ENCODE data around the gene CDH4.

GRCh38 chr20:61435184-61435822, 183.2 kb downstream of the CDH4 start:
- no peak for TF ChIP-seq MAFF (IDR thresholded peaks at IDR 0.05; ENCODE audit: low read length)
- TF ChIP-seq FOXM1 (IDR thresholded peaks at IDR 0.05; ENCODE audit: low read depth): no peak
- no peak for TF ChIP-seq FOXM1 (CRISPR knock-in tag; IDR thresholded peaks at IDR 0.05; ENCODE audit: low read depth)
- TF ChIP-seq CTCF (IDR thresholded peaks at IDR 0.05 in 2 of 3, conservative IDR thresholded peaks at IDR 0.05 in 1 of 3; ENCODE audit: insufficient read depth in 2 of 3, low read depth in 1 of 3, low read length in 3 of 3): no peak
- no peak for TF ChIP-seq MAX (CRISPR knock-in tag; IDR thresholded peaks at IDR 0.05)
- TF ChIP-seq HDAC2 (IDR thresholded peaks at IDR 0.05): no peak
- no peak for TF ChIP-seq ZNF41 (CRISPR knock-in tag; conservative IDR thresholded peaks at IDR 0.05)
- TF ChIP-seq ZFX (CRISPR knock-in tag; IDR thresholded peaks at IDR 0.05): no peak
- TF ChIP-seq HBP1 (CRISPR knock-in tag; IDR thresholded peaks at IDR 0.05): no peak
- TF ChIP-seq HDAC6 (IDR thresholded peaks at IDR 0.05; ENCODE audit: low read depth, low read length): no peak
